ENCODE measurements around the gene PCDH15.

- no peak for TF ChIP-seq CTCF (conservative IDR thresholded peaks at IDR 0.05; ENCODE audit: low read length)
- no peak for TF ChIP-seq EZH2phosphoT487 (IDR thresholded peaks at IDR 0.05; ENCODE audit: borderline replicate concordance, low read depth, low read length)
These were observed 743.7 kb downstream of the PCDH15 start for GRCh38 chr10:54057357-54057756.

All from OCI-LY7 (cell line).